Endothelial cell of umbilical vein (primary cell): Measurements from ENCODE around the gene PUS3. TPM values are rescaled to one million over a fixed set of nuclear protein-coding genes. Genes with fewer than 3 reads are reported as not detected.

ENCODE experiments used
- BruUV-seq: library from RNA; stranded (reverse); fragments of 400-500 nt; replicated peaks from 2 replicates; lab custom pipeline; 2021; lab: Mats Ljungman, UMichigan
- CTCF ChIA-PET: fragments of 300-600, 350-600 bp; sonication (Branson Sonifier 250); formaldehyde crosslinking; loops from one replicate; lab custom pipeline; 2021; ENCODE audit warnings: antibody characterized with exemption, inconsistent platforms; lab: Charles Lee
- POLR2A ChIA-PET: fragments of 300-600, 350-600 bp; sonication (Branson Sonifier 250); formaldehyde crosslinking; loops from one replicate; lab custom pipeline; 2021; ENCODE audit warnings: antibody characterized with exemption, inconsistent platforms; lab: Charles Lee
- DNase-seq: peaks from one replicate; pipeline ENCODE4 v3.0.0-alpha.2; 2011; ENCODE audit warnings: low read depth, low spot score
- FAIRE-seq: peaks from 2 replicates; lab custom pipeline; 2011; peaks lifted over from hg19 to GRCh38; lab: Jason Lieb, UNC
- H2AFZ ChIP-seq: 2 replicates; pipeline ENCODE4 v1.6.0; 2012; ENCODE audit warnings: low read depth, low read length, control low read depth, inconsistent platforms
- H3K27ac ChIP-seq: 2 replicates; pipeline ENCODE4 v1.5.1; 2011; ENCODE audit warnings: low read depth, mild to moderate bottlenecking, control low read depth, low read length, moderate library complexity; ENCODE audit not compliant: insufficient read depth
- H3K27me3 ChIP-seq, 2 experiments: 2 replicates each; pipeline versions ENCODE4 v1.6.0 to v1.6.1; 2011; ENCODE audit warnings: low read length in 2 of 2, mixed read lengths in 1 of 2; ENCODE audit not compliant: control insufficient read depth in 2 of 2, insufficient read depth in 2 of 2
- H3K36me3 ChIP-seq, 2 experiments: 2 replicates in 1 of 2; 3 replicates in 1 of 2; pipeline ENCODE4 v1.5.1; 2011; ENCODE audit warnings: low read length in 2 of 2, mild to moderate bottlenecking in 1 of 2, moderate library complexity in 1 of 2; ENCODE audit not compliant: control insufficient read depth in 2 of 2, insufficient read depth in 2 of 2; ENCODE audit errors: extremely low read depth in 1 of 2
- H3K4me1 ChIP-seq: 3 replicates; pipeline ENCODE4 v1.5.1; 2011; ENCODE audit warnings: mild to moderate bottlenecking, low read length; ENCODE audit not compliant: control insufficient read depth, insufficient read depth; ENCODE audit errors: extremely low read depth
- H3K4me2 ChIP-seq: 2 replicates; pipeline ENCODE4 v1.6.1; 2011; ENCODE audit warnings: low read length, control low read depth, mixed read lengths; ENCODE audit not compliant: insufficient read depth
- H3K4me3 ChIP-seq, 3 experiments: fragments of 200-600 bp in 1 of 3; sonication (generic), shearing (Covaris generic) in 1 of 3; replicated peaks in 1 of 3; 2 replicates each; pipeline ENCODE4 v1.5.1; 2011 to 2016; ENCODE audit warnings: control low read depth in 3 of 3, low read length in 3 of 3, mild to moderate bottlenecking in 2 of 3, inconsistent platforms in 1 of 3, low read depth in 1 of 3, moderate library complexity in 1 of 3; ENCODE audit not compliant: insufficient read depth in 1 of 3
- H3K79me2 ChIP-seq: 2 replicates; pipeline ENCODE4 v1.6.0; 2012; ENCODE audit warnings: low read length, inconsistent platforms; ENCODE audit not compliant: control insufficient read depth, insufficient read depth
- H3K9ac ChIP-seq: replicated peaks from 2 replicates; pipeline ENCODE3; 2011; ENCODE audit warnings: low read length, control low read depth; ENCODE audit not compliant: insufficient read depth; ENCODE audit errors: extremely low read depth
- H3K9me1 ChIP-seq: replicated peaks from 3 replicates; pipeline ENCODE4 v1.6.0; 2011; ENCODE audit warnings: mild to moderate bottlenecking, low read length; ENCODE audit not compliant: control insufficient read depth, insufficient read depth; ENCODE audit errors: extremely low read depth
- H3K9me3 ChIP-seq: replicated peaks from 2 replicates; pipeline ENCODE4 v1.5.1; 2012; ENCODE audit warnings: low read length, inconsistent platforms; ENCODE audit not compliant: control insufficient read depth, insufficient read depth
- H4K20me1 ChIP-seq: replicated peaks from 2 replicates; pipeline ENCODE3; 2011; ENCODE audit warnings: mild to moderate bottlenecking, low read length; ENCODE audit not compliant: control insufficient read depth, insufficient read depth; ENCODE audit errors: extremely low read depth
- EZH2 ChIP-seq: IDR thresholded peaks from 2 replicates; pipeline ENCODE4 v1.6.1; 2012; ENCODE audit warnings: borderline replicate concordance, low read depth, mild to moderate bottlenecking, moderate library complexity, low read length, inconsistent platforms; ENCODE audit not compliant: severe bottlenecking
- FOS ChIP-seq: IDR thresholded peaks from 2 replicates; pipeline ENCODE4 v1.6.1; 2011; ENCODE audit warnings: mild to moderate bottlenecking, low read length, moderate library complexity, borderline replicate concordance; ENCODE audit not compliant: insufficient read depth
- GATA2 ChIP-seq: IDR thresholded peaks from 2 replicates; pipeline ENCODE4 v1.7.0; 2011; ENCODE audit warnings: low read depth, mild to moderate bottlenecking, moderate library complexity, mixed read lengths, low read length; ENCODE audit not compliant: insufficient read length, insufficient read depth
- JUN ChIP-seq: IDR thresholded peaks from 2 replicates; pipeline ENCODE4 v1.6.1; 2011; ENCODE audit warnings: borderline replicate concordance, low read depth; ENCODE audit not compliant: insufficient read length, insufficient read depth
- MYC ChIP-seq: IDR thresholded peaks from one replicate; pipeline ENCODE4 v1.6.1; 2011; ENCODE audit warnings: mild to moderate bottlenecking, low read depth, low read length
- POLR2A ChIP-seq: IDR thresholded peaks from 2 replicates; pipeline ENCODE4 v1.6.1; 2012; ENCODE audit warnings: low read depth, mild to moderate bottlenecking, control low read depth, low read length
- POLR2AphosphoS5 ChIP-seq: IDR thresholded peaks from 2 replicates; pipeline ENCODE4 v1.6.1; 2012; ENCODE audit warnings: low read depth, mild to moderate bottlenecking, control low read depth, low read length, moderate library complexity; ENCODE audit not compliant: insufficient read depth
- dilution Hi-C: fragments of 300-500 bp; cut with MboI; formaldehyde crosslinking; loops from one replicate; pipeline ENCODE4 v1.15.0; 2019; ENCODE audit warnings: low sequenced_read_pairs; ENCODE audit not compliant: extremely low pct_ligation_motif_present
- intact Hi-C: fragments of 100-400 bp; cut with micrococcal nuclease; formaldehyde crosslinking; loops from one replicate; pipeline ENCODE4 v1.10.0; 2022
- polyA plus RNA-seq, 4 experiments: library from polyadenylated mRNA; depleted of rRNA in 3 of 4; stranded (reverse) in 3 of 4; unstranded in 1 of 4; fragments of >200 nt; gene quantifications; 2 replicates each; pipeline versions ENCODE4 v1.2.1 to v1.2.3, GENCODE V29; 2011 to 2012; ENCODE audit warnings: missing spikeins in 1 of 4
- total RNA-seq: library from RNA; stranded (reverse); gene quantifications from 2 replicates; pipeline ENCODE4 v1.2.3, GENCODE V29; 2021
- TF ChIP-seq, protein P1 (sequence below): IDR thresholded peaks from 2 replicates; pipeline ENCODE4 v1.6.1; 2011; ENCODE audit not compliant: insufficient read depth, insufficient read length
- TF ChIP-seq, protein P2 (sequence below), 2 donors: IDR thresholded peaks; 1 replicate in 1 of 2; 2 replicates in 1 of 2; pipeline ENCODE4 v1.5.1; 2011; ENCODE audit warnings: low read length in 2 of 2, mild to moderate bottlenecking in 2 of 2, moderate library complexity in 2 of 2, control low read depth in 1 of 2, inconsistent platforms in 1 of 2, low read depth in 1 of 2; ENCODE audit not compliant: insufficient read depth in 1 of 2; ENCODE audit errors: extremely low read depth in 1 of 2

The PUS3 gene
- total and polyA plus RNA-seq, 2 donors (not counting 3 experiments of a cell fraction or from before 2014, with no cell fraction given) = 5.1 to 10.3 TPM

DNA sequence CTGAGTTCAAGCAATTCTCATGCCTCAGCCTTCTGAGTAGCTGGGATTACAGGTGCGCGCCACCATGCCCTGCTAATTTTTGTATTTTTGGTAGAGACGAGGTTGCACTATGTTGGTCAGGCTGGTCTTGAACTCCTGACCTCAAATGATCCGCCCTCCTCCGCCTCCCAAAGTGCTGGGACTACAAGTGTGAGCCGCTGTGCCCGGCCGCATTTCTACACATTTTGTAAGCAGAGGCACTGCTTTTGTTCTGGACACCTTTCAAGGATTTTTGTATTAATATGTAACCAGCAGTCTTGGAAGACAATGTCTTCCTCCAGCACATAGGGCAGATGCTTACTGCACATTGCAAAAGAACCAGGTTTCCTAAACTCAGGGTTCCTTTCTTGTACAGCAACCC lies 31.5 kb upstream of the PUS3 start:
- ChIA-PET POLR2A (no interaction called here), CTCF (interaction anchor here (0.9 kb wide), 1 partner anchor 259 kb away, joined by 3 read pairs; no protein-coding TSS in a partner anchor)
- intact Hi-C loops (no loop called here), dilution Hi-C loops (no loop called here)
- Histone ChIP-seq H3K4me3 (no peak overlapping the region), H3K36me3 (no peaks in the 10 kb centered on the region), H3K9ac (no peak overlapping the region), H3K4me1 (no peaks in the 10 kb centered on the region), H3K79me2 (no peaks in the 10 kb centered on the region), H4K20me1 (no peaks in the 10 kb centered on the region), H3K4me2 (no peak overlapping the region), H3K9me1 (no peaks in the 10 kb centered on the region), H3K9me3 (no peaks in the 10 kb centered on the region), H3K27me3 (peaks cover 0 to 2% of the 10 kb centered on the region in 2 experiments), H2AFZ (no peak overlapping the region), H3K27ac (no peak overlapping the region)
- FAIRE-seq (no peak), DNase-seq (no peak)
- no TSS peak for BruUV-seq
- no peak for TF ChIP-seq FOS
- TF ChIP-seq, protein P1, sequence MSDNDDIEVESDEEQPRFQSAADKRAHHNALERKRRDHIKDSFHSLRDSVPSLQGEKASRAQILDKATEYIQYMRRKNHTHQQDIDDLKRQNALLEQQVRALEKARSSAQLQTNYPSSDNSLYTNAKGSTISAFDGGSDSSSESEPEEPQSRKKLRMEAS = no peak
- TF ChIP-seq JUN = no peak
- no peak for TF ChIP-seq POLR2AphosphoS5
- TF ChIP-seq GATA2 = no peak
- no peak for TF ChIP-seq POLR2A
- no peak for TF ChIP-seq MYC
- TF ChIP-seq EZH2 = no peak
- TF ChIP-seq, protein P2, sequence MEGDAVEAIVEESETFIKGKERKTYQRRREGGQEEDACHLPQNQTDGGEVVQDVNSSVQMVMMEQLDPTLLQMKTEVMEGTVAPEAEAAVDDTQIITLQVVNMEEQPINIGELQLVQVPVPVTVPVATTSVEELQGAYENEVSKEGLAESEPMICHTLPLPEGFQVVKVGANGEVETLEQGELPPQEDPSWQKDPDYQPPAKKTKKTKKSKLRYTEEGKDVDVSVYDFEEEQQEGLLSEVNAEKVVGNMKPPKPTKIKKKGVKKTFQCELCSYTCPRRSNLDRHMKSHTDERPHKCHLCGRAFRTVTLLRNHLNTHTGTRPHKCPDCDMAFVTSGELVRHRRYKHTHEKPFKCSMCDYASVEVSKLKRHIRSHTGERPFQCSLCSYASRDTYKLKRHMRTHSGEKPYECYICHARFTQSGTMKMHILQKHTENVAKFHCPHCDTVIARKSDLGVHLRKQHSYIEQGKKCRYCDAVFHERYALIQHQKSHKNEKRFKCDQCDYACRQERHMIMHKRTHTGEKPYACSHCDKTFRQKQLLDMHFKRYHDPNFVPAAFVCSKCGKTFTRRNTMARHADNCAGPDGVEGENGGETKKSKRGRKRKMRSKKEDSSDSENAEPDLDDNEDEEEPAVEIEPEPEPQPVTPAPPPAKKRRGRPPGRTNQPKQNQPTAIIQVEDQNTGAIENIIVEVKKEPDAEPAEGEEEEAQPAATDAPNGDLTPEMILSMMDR (IDR thresholded peaks at IDR 0.05; ENCODE audit: extremely low read depth in 1 of 2, insufficient read depth in 1 of 2, low read depth in 1 of 2, low read length in 2 of 2) = no peak
